Natural killer cell (primary cell): ENCODE data around the gene PLCH1. TPM values are rescaled to one million over a fixed set of nuclear protein-coding genes. Genes with fewer than 3 reads are reported as not detected.
"Not testable (repeated sequence)": the region's sequence is repeated elsewhere in the genome, so short reads cannot be mapped to it uniquely, and the experiment has no call there.

ENCODE experiments used
- ATAC-seq, 3 donors: fragments of 150-1000 bp in 2 of 3; fragments of 200-7000 bp in 1 of 3; cut with Tn5 transposase; 1 replicate in 1 of 3; 2 replicates in 2 of 3; pipeline ENCODE4 v1.10.0; 2021; ENCODE audit warnings: mild to moderate bottlenecking in 2 of 3, moderate library complexity in 2 of 3
- DNase-seq, 2 donors: peaks; one replicate each; pipeline versions ENCODE4 v3.0.0 to v3.0.0-alpha.2; 2013 to 2021; ENCODE audit warnings: mixed read lengths in 1 of 2
- H3K27ac ChIP-seq: one replicate; pipeline ENCODE4 v1.5.1; 2013; ENCODE audit warnings: mild to moderate bottlenecking, low read length
- H3K27me3 ChIP-seq: one replicate; pipeline ENCODE4 v1.6.1; 2013; ENCODE audit warnings: low read length; ENCODE audit not compliant: control insufficient read depth, insufficient read depth
- H3K36me3 ChIP-seq: one replicate; pipeline ENCODE4 v1.6.1; 2013; ENCODE audit warnings: low read length; ENCODE audit not compliant: control insufficient read depth, insufficient read depth
- H3K4me1 ChIP-seq: one replicate; pipeline ENCODE4 v1.6.1; 2013; ENCODE audit warnings: low read length; ENCODE audit not compliant: control insufficient read depth, insufficient read depth
- H3K4me3 ChIP-seq: one replicate; pipeline ENCODE4 v1.5.1; 2013; ENCODE audit warnings: low read length
- H3K9me3 ChIP-seq: one replicate; pipeline ENCODE4 v1.6.1; 2013; ENCODE audit warnings: low read length; ENCODE audit not compliant: control insufficient read depth, insufficient read depth
- H3K27ac Mint-ChIP-seq, 2 donors: one replicate each; pipeline ENCODE4 v1.8.0; 2022; ENCODE audit warnings: mild to moderate bottlenecking in 2 of 2, mixed read lengths in 2 of 2, moderate library complexity in 1 of 2
- H3K27me3 Mint-ChIP-seq, 2 donors: one replicate each; pipeline ENCODE4 v1.8.0; 2022; ENCODE audit warnings: low read depth in 2 of 2, mixed read lengths in 2 of 2
- H3K36me3 Mint-ChIP-seq: one replicate; pipeline ENCODE4 v1.8.0; 2022; ENCODE audit warnings: mixed read lengths
- H3K4me1 Mint-ChIP-seq, 2 donors: one replicate each; pipeline ENCODE4 v1.8.0; 2022; ENCODE audit warnings: mixed read lengths in 2 of 2
- H3K4me3 Mint-ChIP-seq: one replicate; pipeline ENCODE4 v1.8.0; 2022; ENCODE audit warnings: mild to moderate bottlenecking, moderate library complexity, mixed read lengths
- H3K9me3 Mint-ChIP-seq, 2 donors: one replicate each; pipeline ENCODE4 v1.8.0; 2022; ENCODE audit warnings: mixed read lengths in 2 of 2
- WGBS: methylation state at CpG from one replicate; pipeline ENCODE4 v1.1.7; 2013; ENCODE audit warnings: missing lambda C conversion rate; ENCODE audit not compliant: insufficient coverage; 5-methylcytosine and 5-hydroxymethylcytosine counted together
- intact Hi-C: fragments of 100-400 bp; cut with micrococcal nuclease; formaldehyde crosslinking; loops from one replicate; pipeline ENCODE4 v1.14.2; 2022
- total RNA-seq, 4 donors: library from RNA; stranded (reverse); fragments of 120-200 nt in 1 of 4; gene quantifications; one replicate each; pipeline versions ENCODE4 v1.2.3 to v1.2.4, GENCODE V29; 2013 to 2022
- TF ChIP-seq, protein P1 (sequence below): fragments of 200-600 bp; IDR thresholded peaks from one replicate; pipeline ENCODE4 v1.8.0; 2022; ENCODE audit warnings: antibody characterized with exemption

PLCH1 gene
- total RNA-seq, 3 donors from 2014 or later (not counting 1 experiment from before 2014, with no cell fraction given) = 0.05 to 0.26 (median 0.08) TPM

DNA sequence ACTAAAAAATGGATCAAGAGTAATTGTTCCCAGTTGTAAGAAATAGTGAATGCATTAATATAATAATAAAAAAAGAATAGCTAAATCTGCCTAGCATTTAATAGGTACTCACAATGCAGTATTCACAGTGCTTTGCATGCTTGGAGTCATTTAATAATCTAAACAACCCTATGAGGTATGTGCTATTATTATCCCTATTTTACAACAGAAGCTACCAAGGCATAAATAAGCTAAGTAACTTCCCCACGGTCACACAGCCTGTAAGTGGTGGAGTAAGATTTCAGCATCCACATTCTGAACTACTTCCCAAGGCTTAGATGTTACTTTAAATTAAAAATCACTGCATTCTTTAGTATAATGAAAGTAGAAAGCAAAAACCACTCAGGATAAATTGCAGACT lies 102.9 kb downstream of the PLCH1 start:
- no peaks in the 10 kb centered on the region for H3K27me3 ChIP-seq
- no CpG with 5 or more reads among the region's 1 CpG for WGBS
- intact Hi-C loops = no loop called here
- H3K4me1 ChIP-seq = no peaks in the 10 kb centered on the region
- Mint-ChIP-seq H3K36me3 (no peaks in the 10 kb centered on the region), H3K27me3 (peaks cover 0 to 2% of the 10 kb centered on the region in 2 donors), H3K4me3 (no peak overlapping the region), H3K27ac (no peak overlapping the region), H3K9me3 (no peaks in the 10 kb centered on the region), H3K4me1 (no peaks in the 10 kb centered on the region)
- TF ChIP-seq, protein P1, sequence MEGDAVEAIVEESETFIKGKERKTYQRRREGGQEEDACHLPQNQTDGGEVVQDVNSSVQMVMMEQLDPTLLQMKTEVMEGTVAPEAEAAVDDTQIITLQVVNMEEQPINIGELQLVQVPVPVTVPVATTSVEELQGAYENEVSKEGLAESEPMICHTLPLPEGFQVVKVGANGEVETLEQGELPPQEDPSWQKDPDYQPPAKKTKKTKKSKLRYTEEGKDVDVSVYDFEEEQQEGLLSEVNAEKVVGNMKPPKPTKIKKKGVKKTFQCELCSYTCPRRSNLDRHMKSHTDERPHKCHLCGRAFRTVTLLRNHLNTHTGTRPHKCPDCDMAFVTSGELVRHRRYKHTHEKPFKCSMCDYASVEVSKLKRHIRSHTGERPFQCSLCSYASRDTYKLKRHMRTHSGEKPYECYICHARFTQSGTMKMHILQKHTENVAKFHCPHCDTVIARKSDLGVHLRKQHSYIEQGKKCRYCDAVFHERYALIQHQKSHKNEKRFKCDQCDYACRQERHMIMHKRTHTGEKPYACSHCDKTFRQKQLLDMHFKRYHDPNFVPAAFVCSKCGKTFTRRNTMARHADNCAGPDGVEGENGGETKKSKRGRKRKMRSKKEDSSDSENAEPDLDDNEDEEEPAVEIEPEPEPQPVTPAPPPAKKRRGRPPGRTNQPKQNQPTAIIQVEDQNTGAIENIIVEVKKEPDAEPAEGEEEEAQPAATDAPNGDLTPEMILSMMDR = no peak
- no peaks in the 10 kb centered on the region for H3K9me3 ChIP-seq
- H3K27ac ChIP-seq = no peak overlapping the region
- H3K4me3 ChIP-seq = no peak overlapping the region
- ATAC-seq (no peak), DNase-seq (no peak)
- no peaks in the 10 kb centered on the region for H3K36me3 ChIP-seq

DNA sequence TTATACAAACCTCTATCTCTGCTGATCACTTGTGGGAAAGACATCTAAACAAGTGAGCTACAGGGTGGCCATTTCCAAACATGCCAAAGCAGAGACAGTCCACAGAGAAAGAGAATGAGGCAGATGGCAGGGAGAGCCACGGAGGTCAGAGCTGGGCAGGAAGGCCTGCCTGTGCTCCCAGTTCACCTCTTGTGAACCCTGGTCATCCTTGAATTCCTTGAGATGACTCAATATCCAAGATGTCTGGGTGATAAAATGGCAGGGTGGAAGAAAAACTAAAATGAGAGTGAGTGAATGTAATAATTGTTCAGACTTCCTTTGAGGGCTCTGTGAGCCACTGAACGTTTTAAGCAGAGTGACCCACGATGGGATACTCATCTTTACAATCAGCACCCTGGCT lies 104.8 kb downstream of the PLCH1 start:
- no peaks in the 10 kb centered on the region for H3K4me1 Mint-ChIP-seq
- no peak overlapping the region for H3K4me3 ChIP-seq
- H3K27me3 ChIP-seq = no peaks in the 10 kb centered on the region
- no peak overlapping the region for H3K27ac Mint-ChIP-seq
- 73% methylated on average over 3 of the region's 3 CpGs for WGBS
- peaks cover 0 to 2% of the 10 kb centered on the region in 2 donors for H3K27me3 Mint-ChIP-seq
- H3K4me3 Mint-ChIP-seq = no peak overlapping the region
- no peaks in the 10 kb centered on the region for H3K9me3 ChIP-seq
- ATAC-seq (no peak), DNase-seq (no peak)
- no peaks in the 10 kb centered on the region for H3K4me1 ChIP-seq
- intact Hi-C loops = no loop called here
- H3K9me3 Mint-ChIP-seq = no peaks in the 10 kb centered on the region
- H3K27ac ChIP-seq = no peak overlapping the region
- no peaks in the 10 kb centered on the region for H3K36me3 Mint-ChIP-seq
- TF ChIP-seq, protein P1 = no peak
- no peaks in the 10 kb centered on the region for H3K36me3 ChIP-seq

DNA sequence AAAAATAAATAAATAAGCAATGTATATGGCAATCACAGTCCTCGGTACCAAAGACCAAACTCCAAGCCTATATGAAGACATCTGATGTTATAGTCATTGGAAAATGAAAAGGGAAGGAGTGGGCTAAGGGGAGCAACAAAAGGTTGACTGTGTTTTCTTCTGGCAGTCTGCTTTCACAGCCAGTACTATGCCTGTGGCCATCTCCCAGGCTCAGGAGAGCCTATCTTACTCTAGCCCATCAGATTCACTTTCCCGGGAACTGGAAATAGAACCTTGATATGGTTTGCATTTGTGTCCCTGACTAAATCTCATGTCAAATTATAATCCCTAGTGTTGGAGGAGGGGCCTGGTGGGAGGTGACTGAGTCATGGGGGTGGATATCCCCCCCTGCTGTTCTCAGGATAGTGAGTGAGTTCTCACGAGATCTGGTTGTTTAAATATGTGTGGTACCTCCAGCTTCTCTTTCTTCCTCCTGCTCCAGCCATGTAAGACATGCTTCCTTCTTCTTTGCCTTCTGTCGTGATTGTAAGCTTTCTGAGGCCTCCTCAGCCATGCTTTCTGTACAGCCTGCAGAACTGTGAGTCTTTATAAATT lies 105.3 kb downstream of the PLCH1 start:
- H3K36me3 ChIP-seq = no peaks in the 10 kb centered on the region
- intact Hi-C loops = no loop called here
- Mint-ChIP-seq H3K27ac (no peak overlapping the region), H3K9me3 (no peaks in the 10 kb centered on the region), H3K36me3 (no peaks in the 10 kb centered on the region), H3K4me1 (no peaks in the 10 kb centered on the region), H3K4me3 (no peak overlapping the region), H3K27me3 (peaks cover 0 to 2% of the 10 kb centered on the region in 2 donors)
- no peak overlapping the region for H3K4me3 ChIP-seq
- no peak for DNase-seq
- H3K27ac ChIP-seq = no peak overlapping the region
- H3K4me1 ChIP-seq = no peaks in the 10 kb centered on the region
- H3K27me3 ChIP-seq = no peaks in the 10 kb centered on the region
- TF ChIP-seq, protein P1 = no peak
- ATAC-seq = no peak
- WGBS = 85% methylated on average over 2 of the region's 4 CpGs
- H3K9me3 ChIP-seq = no peaks in the 10 kb centered on the region

DNA sequence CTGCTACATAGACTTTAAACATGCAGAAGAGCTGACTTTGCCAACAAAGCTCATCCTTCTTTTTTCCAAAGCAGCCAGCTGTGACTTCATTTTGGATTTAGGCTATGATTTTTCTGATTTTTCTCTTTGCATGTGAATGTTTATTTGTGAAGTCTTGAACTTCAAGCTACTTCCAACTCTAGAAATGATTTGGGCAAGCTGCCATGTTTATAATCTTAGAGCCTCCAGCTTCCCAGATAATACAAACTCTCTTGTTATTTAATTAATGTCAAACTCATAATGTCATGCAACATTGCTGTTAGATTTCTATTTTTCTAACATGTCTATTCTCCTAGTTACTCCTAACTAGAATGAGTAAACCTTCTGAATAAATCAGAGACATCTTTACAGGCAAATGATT lies 106.4 kb downstream of the PLCH1 start:
- H3K9me3 Mint-ChIP-seq, H3K27me3 Mint-ChIP-seq, H3K27ac ChIP-seq, H3K4me3 Mint-ChIP-seq, intact Hi-C loops, H3K4me1 ChIP-seq, H3K4me3 ChIP-seq, H3K9me3 ChIP-seq, DNase-seq, ATAC-seq, H3K4me1 Mint-ChIP-seq, H3K36me3 ChIP-seq, H3K36me3 Mint-ChIP-seq, H3K27ac Mint-ChIP-seq, H3K27me3 ChIP-seq: not testable (repeated sequence)
